Kidney epithelial cell (primary cell): ENCODE measurements around the gene OR56B1. TPM values are rescaled to one million over a fixed set of nuclear protein-coding genes. Genes with fewer than 3 reads are reported as not detected.

Experiments used
- DNase-seq: peaks from one replicate; pipeline ENCODE4 v3.0.0-alpha.2; 2010; ENCODE audit warnings: low read depth
- H3K27me3 ChIP-seq: 2 replicates; pipeline ENCODE4 v1.6.0; 2011; ENCODE audit warnings: low read length; ENCODE audit not compliant: control insufficient read depth, insufficient read depth
- H3K36me3 ChIP-seq: 2 replicates; pipeline ENCODE4 v1.5.1; 2011; ENCODE audit warnings: low read length; ENCODE audit not compliant: control insufficient read depth, insufficient read depth
- H3K4me3 ChIP-seq: 2 replicates; pipeline ENCODE4 v1.5.1; 2011; ENCODE audit warnings: low read depth, mild to moderate bottlenecking, control low read depth, low read length
- CTCF ChIP-seq: IDR thresholded peaks from 2 replicates; pipeline ENCODE4 v1.5.1; 2011; ENCODE audit warnings: mild to moderate bottlenecking, moderate library complexity, low read length, control low read depth, inconsistent platforms; ENCODE audit not compliant: insufficient read depth, poor library complexity, severe bottlenecking
- total RNA-seq: library from RNA; depleted of rRNA; stranded (reverse); fragments of >200 nt; gene quantifications from 2 replicates; pipeline ENCODE4 v1.2.3, GENCODE V29; 2015

Gene OR56B1
- total RNA-seq, 1 donor from 2014 or later, result not detected

- no peak within 1 kb of the TSS for H3K4me3 ChIP-seq
- no peaks in the 10 kb centered on the region for H3K36me3 ChIP-seq
- no peaks in the 10 kb centered on the region for H3K27me3 ChIP-seq
- no peak for TF ChIP-seq CTCF
- no peak for DNase-seq
Observed at GRCh38 chr11:5783255-5783654, 47.0 kb downstream of the OR56B1 start, which contains the start of gene OR52N5. OR52N5 (minus strand) TSS chr11:5783355; CDS start chr11:5778634, 4,721 bp downstream.

Other genes with a start within 250 kb of the OR56B1 start
- gene OR52D1, start 247.8 kb upstream of the OR56B1 start, total RNA-seq, result not detected in 2 replicates
- gene UBQLN3, start 226.5 kb upstream of the OR56B1 start, total RNA-seq, result not detected in 2 replicates
- 0.21 TPM in 1 of 2 replicates, not detected in the other for gene UBQLNL, start 219.7 kb upstream of the OR56B1 start, total RNA-seq
- 0.75 TPM in 1 of 2 replicates, not detected in the other for gene OR52H1, start 187.9 kb upstream of the OR56B1 start, total RNA-seq
- gene OR52B6, start 155.6 kb upstream of the OR56B1 start, total RNA-seq, result not detected in 2 replicates
- 3.4 and 4.9 TPM in 2 replicates for gene TRIM6, start 139.8 kb upstream of the OR56B1 start, total RNA-seq
- gene TRIM34, start 111.4 kb upstream of the OR56B1 start, total RNA-seq, result 4.5 and 4.9 TPM in 2 replicates
- gene TRIM5, start 51.4 kb upstream of the OR56B1 start, total RNA-seq, result 25.9 and 29.0 TPM in 2 replicates
- gene TRIM22, start 46.7 kb upstream of the OR56B1 start, total RNA-seq, result 18.0 and 23.4 TPM in 2 replicates
- gene OR52N4, start 17.8 kb downstream of the OR56B1 start, total RNA-seq, result not detected in 2 replicates
- gene OR52N5, start 46.9 kb downstream of the OR56B1 start, total RNA-seq, result not detected in 2 replicates
- not detected in 2 replicates for gene OR52N1, start 54.8 kb downstream of the OR56B1 start, total RNA-seq
- gene OR52N2, start 72.5 kb downstream of the OR56B1 start, total RNA-seq, result not detected in 2 replicates
- gene OR52E6, start 105.4 kb downstream of the OR56B1 start, total RNA-seq, result not detected in 2 replicates
- not detected in 2 replicates for gene OR52E8, start 121.2 kb downstream of the OR56B1 start, total RNA-seq
- gene OR52E4, start 144.2 kb downstream of the OR56B1 start, total RNA-seq, result not detected in 2 replicates
- not detected in 2 replicates for gene OR52E5, start 156.8 kb downstream of the OR56B1 start, total RNA-seq
- gene OR56A3, start 205.8 kb downstream of the OR56B1 start, total RNA-seq, result not detected in 2 replicates
- not detected in 2 replicates for gene OR56A5, start 232.0 kb downstream of the OR56B1 start, total RNA-seq